HepG2 (cell line): ENCODE measurements around the gene SCAANT1. TPM values are rescaled to one million over a fixed set of nuclear protein-coding genes. Genes with fewer than 3 reads are reported as not detected.
A peak's percentile ranks its signal among the peaks of the same experiment; 100 is the strongest.

Experiments
- BHLHE40 ChIP-seq: IDR thresholded peaks from 2 replicates; pipeline ENCODE4 v1.6.1; 2011; ENCODE audit warnings: low read length, improper control_type of control experiment
- GFI1 ChIP-seq: sonication (generic); formaldehyde crosslinking; IDR thresholded peaks from 2 replicates; pipeline ENCODE4 v1.5.0; 2020; ENCODE audit warnings: missing genetic modification reagents, mild to moderate bottlenecking, borderline replicate concordance
- GMEB2 ChIP-seq: IDR thresholded peaks from 2 replicates; pipeline ENCODE4 v1.6.1; 2016; ENCODE audit warnings: missing biosample characterization, missing genetic modification reagents, low read depth
- HNRNPK ChIP-seq: fragments of 200-400 bp; formaldehyde crosslinking; IDR thresholded peaks from 2 replicates; pipeline ENCODE4 v1.6.1; 2018; ENCODE audit warnings: low read length, low read depth, moderate library complexity, mild to moderate bottlenecking; ENCODE audit not compliant: poor library complexity, severe bottlenecking
- KAT7 ChIP-seq: IDR thresholded peaks from 2 replicates; pipeline ENCODE4 v1.6.1; 2018; ENCODE audit warnings: borderline replicate concordance, missing compliant biosample characterization
- KLF11 ChIP-seq: IDR thresholded peaks from 2 replicates; pipeline ENCODE4 v1.6.1; 2016; ENCODE audit warnings: missing compliant biosample characterization
- MIXL1 ChIP-seq: IDR thresholded peaks from 2 replicates; pipeline ENCODE4 v1.6.1; 2016
- MTF1 ChIP-seq: sonication (generic); formaldehyde crosslinking; IDR thresholded peaks from 2 replicates; pipeline ENCODE4 v1.5.0; 2020; ENCODE audit warnings: missing genetic modification reagents
- MYC ChIP-seq: sonication (generic); formaldehyde crosslinking; IDR thresholded peaks from 2 replicates; pipeline ENCODE4 v1.9.0; 2021; ENCODE audit warnings: missing genetic modification reagents, borderline replicate concordance
- NR2F6 ChIP-seq, 2 experiments: IDR thresholded peaks; 2 replicates each; pipeline ENCODE4 v1.6.1; 2016; ENCODE audit warnings: antibody characterized with exemption in 1 of 2, mild to moderate bottlenecking in 1 of 2
- PRDM15 ChIP-seq: sonication (generic); formaldehyde crosslinking; IDR thresholded peaks from 2 replicates; pipeline ENCODE4 v1.4.0; 2020; ENCODE audit warnings: missing genetic modification reagents
- SALL1 ChIP-seq: sonication (generic); formaldehyde crosslinking; IDR thresholded peaks from 2 replicates; pipeline ENCODE4 v1.8.0; 2022; ENCODE audit warnings: mild to moderate bottlenecking, missing genetic modification reagents
- THAP8 ChIP-seq: sonication (generic); formaldehyde crosslinking; IDR thresholded peaks from 2 replicates; pipeline ENCODE4 v1.5.1; 2020; ENCODE audit warnings: missing genetic modification reagents, mild to moderate bottlenecking, borderline replicate concordance
- ZFP90 ChIP-seq: sonication (generic); formaldehyde crosslinking; IDR thresholded peaks from 2 replicates; pipeline ENCODE4 v1.8.0; 2022; ENCODE audit warnings: missing genetic modification reagents, mild to moderate bottlenecking, inconsistent platforms, borderline replicate concordance
- ZNF543 ChIP-seq: sonication (generic); formaldehyde crosslinking; IDR thresholded peaks from 2 replicates; pipeline ENCODE4 v1.4.0; 2020; ENCODE audit warnings: mild to moderate bottlenecking, missing genetic modification reagents
- ZNF567 ChIP-seq: sonication (generic); formaldehyde crosslinking; IDR thresholded peaks from 2 replicates; pipeline ENCODE4 v1.8.1; 2023; ENCODE audit warnings: mild to moderate bottlenecking, missing genetic modification reagents, borderline replicate concordance
- ZNF660 ChIP-seq: sonication (generic); formaldehyde crosslinking; IDR thresholded peaks from 2 replicates; pipeline ENCODE4 v1.5.1; 2020; ENCODE audit warnings: mild to moderate bottlenecking, low read depth, missing genetic modification reagents, borderline replicate concordance
- ZNF704 ChIP-seq: sonication (generic); formaldehyde crosslinking; IDR thresholded peaks from 2 replicates; pipeline ENCODE4 v1.8.1; 2023; ENCODE audit warnings: mild to moderate bottlenecking, inconsistent platforms, moderate library complexity, missing genetic modification reagents, borderline replicate concordance
- polyA plus RNA-seq, 8 experiments: library from polyadenylated mRNA; depleted of rRNA in 3 of 8; stranded (reverse) in 7 of 8; unstranded in 1 of 8; fragments of >200 nt; fragmentation: Illumina TruSeq in 4 of 8; extraction: Trizol in 4 of 8; gene quantifications; 2 replicates each; pipeline versions ENCODE4 v1.2.1 to v1.2.3, GENCODE V29; 2011 to 2016; ENCODE audit warnings: low read depth in 4 of 8, missing spikeins in 1 of 8, mixed read lengths in 1 of 8; ENCODE audit not compliant: insufficient read depth in 1 of 8
- total RNA-seq, 5 experiments: library from RNA; depleted of rRNA; stranded (reverse); fragments of >200 nt; fragmentation: Illumina TruSeq; extraction: Trizol; gene quantifications; 2 replicates each; pipeline ENCODE4 v1.2.3, GENCODE V29; 2016; ENCODE audit warnings: low read depth in 1 of 5
- TF ChIP-seq, protein P1 (sequence below): sonication (generic); formaldehyde crosslinking; IDR thresholded peaks from 2 replicates; pipeline ENCODE4 v1.8.1; 2023; ENCODE audit warnings: missing genetic modification reagents, mild to moderate bottlenecking, borderline replicate concordance

Gene SCAANT1
- total and polyA plus RNA-seq, 2 of the 13 experiments (the other 11 are each of a cell fraction or from before 2014, with no cell fraction given): not detected

GRCh38 chr3:63863150-63864007, 48.8 kb downstream of the SCAANT1 start, which contains the start of the genes ATXN7 and THOC7 (continued):
- 0 out of 2 replicates have a peak, but pooled peaks have one; percentile 22 for TF ChIP-seq ZNF543 (CRISPR knock-in tag)
- TF ChIP-seq NR2F6 (IDR thresholded peaks at IDR 0.05): no peak
- TF ChIP-seq NR2F6 (CRISPR knock-in tag; IDR thresholded peaks at IDR 0.05): no peak
- TF ChIP-seq KAT7 (CRISPR knock-in tag): peak; percentile 86; the same call in 1 of the 2 replicates
- TF ChIP-seq MIXL1 (CRISPR knock-in tag): no peak
- TF ChIP-seq THAP8 (CRISPR knock-in tag): no peak
- no peak for TF ChIP-seq KLF11 (CRISPR knock-in tag)
- peak; percentile 24 for TF ChIP-seq HNRNPK
- TF ChIP-seq SALL1 (CRISPR knock-in tag): no peak; the same call in none of the 2 replicates
- TF ChIP-seq ZNF660 (CRISPR knock-in tag): 0 out of 2 replicates have a peak, but pooled peaks have one; percentile 26
- peak; percentile 37; the same call in 1 of the 2 replicates for TF ChIP-seq GFI1
- TF ChIP-seq, protein P1, sequence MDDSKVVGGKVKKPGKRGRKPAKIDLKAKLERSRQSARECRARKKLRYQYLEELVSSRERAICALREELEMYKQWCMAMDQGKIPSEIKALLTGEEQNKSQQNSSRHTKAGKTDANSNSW: no peak
- TF ChIP-seq ZNF567 (CRISPR knock-in tag): no peak
- TF ChIP-seq ZFP90 (CRISPR knock-in tag): no peak
- TF ChIP-seq MTF1 (CRISPR knock-in tag): no peak; the same call in 1 of the 2 replicates
- peak; percentile 72 for TF ChIP-seq MYC (CRISPR knock-in tag)
- TF ChIP-seq PRDM15 (CRISPR knock-in tag): peak; percentile 45; the same call in 1 of the 2 replicates
- TF ChIP-seq BHLHE40: no peak
- TF ChIP-seq GMEB2 (CRISPR knock-in tag): no peak
- 0 out of 2 replicates have a peak, but pooled peaks have one; percentile 46 for TF ChIP-seq ZNF704 (CRISPR knock-in tag)
